ENCODE results near the gene GNAI1. TPM values are rescaled to one million over a fixed set of nuclear protein-coding genes. Genes with fewer than 3 reads are reported as not detected.

GNAI1 gene
- total RNA-seq, 2 donors from 2014 or later: 0.35 to 1.1 TPM

- H3K9me3 ChIP-seq (ENCODE audit: control insufficient read depth, low read length, poor library complexity, severe bottlenecking): no peaks in the 10 kb centered on the region
- Mint-ChIP-seq H3K4me3 (no peak overlapping the region), H3K27me3 (no peaks in the 10 kb centered on the region), H3K36me3 (ENCODE audit: low read depth) (no peaks in the 10 kb centered on the region), H3K27ac (no peak overlapping the region), H3K4me1 (no peaks in the 10 kb centered on the region)
- no peak for ATAC-seq
- DNase-seq: no peak
These were observed 52.1 kb downstream of the GNAI1 start for GRCh38 chr7:80186721-80187120.

GRCh38 chr7:80187279-80187678 lies 52.6 kb downstream of the GNAI1 start:
- Mint-ChIP-seq H3K27me3 (no peaks in the 10 kb centered on the region), H3K27ac (no peak overlapping the region), H3K4me1 (no peaks in the 10 kb centered on the region), H3K36me3 (ENCODE audit: low read depth) (no peaks in the 10 kb centered on the region), H3K4me3 (no peak overlapping the region)
- ATAC-seq: no peak
- DNase-seq: no peak
- H3K9me3 ChIP-seq (ENCODE audit: control insufficient read depth, low read length, poor library complexity, severe bottlenecking): no peaks in the 10 kb centered on the region

GRCh38 chr7:80187727-80188126 lies 53.1 kb downstream of the GNAI1 start:
- Mint-ChIP-seq H3K27ac (no peak overlapping the region), H3K4me3 (no peak overlapping the region), H3K27me3 (no peaks in the 10 kb centered on the region), H3K36me3 (ENCODE audit: low read depth) (no peaks in the 10 kb centered on the region), H3K4me1 (no peaks in the 10 kb centered on the region)
- ATAC-seq: no peak
- no peaks in the 10 kb centered on the region for H3K9me3 ChIP-seq (ENCODE audit: control insufficient read depth, low read length, poor library complexity, severe bottlenecking)
- no peak for DNase-seq

GRCh38 chr7:80189638-80190037 lies 55.0 kb downstream of the GNAI1 start:
- no peaks in the 10 kb centered on the region for H3K9me3 ChIP-seq (ENCODE audit: control insufficient read depth, low read length, poor library complexity, severe bottlenecking)
- Mint-ChIP-seq H3K36me3 (ENCODE audit: low read depth) (no peaks in the 10 kb centered on the region), H3K27me3 (no peaks in the 10 kb centered on the region), H3K27ac (no peak overlapping the region), H3K4me1 (no peaks in the 10 kb centered on the region), H3K4me3 (no peak overlapping the region)
- DNase-seq (no peak), ATAC-seq (no peak)

GRCh38 chr7:80197627-80198026 lies 63.0 kb downstream of the GNAI1 start:
- no peak overlapping the region for H3K27ac Mint-ChIP-seq

GRCh38 chr7:80199051-80199450 lies 64.4 kb downstream of the GNAI1 start:
- no peaks in the 10 kb centered on the region for H3K36me3 Mint-ChIP-seq (ENCODE audit: low read depth)
- DNase-seq (no peak), ATAC-seq (no peak)
- no peak overlapping the region for H3K4me3 Mint-ChIP-seq
- H3K4me1 Mint-ChIP-seq: no peaks in the 10 kb centered on the region
- no peaks in the 10 kb centered on the region for H3K27me3 Mint-ChIP-seq
- no peaks in the 10 kb centered on the region for H3K9me3 ChIP-seq (ENCODE audit: control insufficient read depth, low read length, poor library complexity, severe bottlenecking)
- no peak overlapping the region for H3K27ac Mint-ChIP-seq

More at GRCh38 chr7:80197627-80198026, 63.0 kb downstream of the GNAI1 start:
- H3K9me3 ChIP-seq (ENCODE audit: control insufficient read depth, low read length, poor library complexity, severe bottlenecking): no peaks in the 10 kb centered on the region
- Mint-ChIP-seq H3K27me3 (no peaks in the 10 kb centered on the region), H3K4me3 (no peak overlapping the region), H3K36me3 (ENCODE audit: low read depth) (no peaks in the 10 kb centered on the region), H3K4me1 (no peaks in the 10 kb centered on the region)
- ATAC-seq (no peak), DNase-seq (no peak)

- no peaks in the 10 kb centered on the region for H3K27me3 Mint-ChIP-seq
- no peak overlapping the region for H3K4me3 Mint-ChIP-seq
- H3K36me3 Mint-ChIP-seq (ENCODE audit: low read depth): no peaks in the 10 kb centered on the region
- no peaks in the 10 kb centered on the region for H3K9me3 ChIP-seq (ENCODE audit: control insufficient read depth, low read length, poor library complexity, severe bottlenecking)
- no peak for ATAC-seq
- no peak for DNase-seq
- no peaks in the 10 kb centered on the region for H3K4me1 Mint-ChIP-seq
- no peak overlapping the region for H3K27ac Mint-ChIP-seq
These were observed 69.8 kb downstream of the GNAI1 start for GRCh38 chr7:80204454-80204853.

- no peaks in the 10 kb centered on the region for H3K9me3 ChIP-seq (ENCODE audit: control insufficient read depth, low read length, poor library complexity, severe bottlenecking)
- Mint-ChIP-seq H3K27ac (no peak overlapping the region), H3K4me1 (no peaks in the 10 kb centered on the region), H3K27me3 (no peaks in the 10 kb centered on the region), H3K36me3 (ENCODE audit: low read depth) (no peaks in the 10 kb centered on the region), H3K4me3 (no peak overlapping the region)
- ATAC-seq: no peak
- DNase-seq: no peak
These were observed 70.3 kb downstream of the GNAI1 start for GRCh38 chr7:80204919-80205318.

- no peak for DNase-seq
- Mint-ChIP-seq H3K36me3 (ENCODE audit: low read depth) (no peaks in the 10 kb centered on the region), H3K4me3 (no peak overlapping the region), H3K4me1 (no peaks in the 10 kb centered on the region), H3K27me3 (no peaks in the 10 kb centered on the region), H3K27ac (no peak overlapping the region)
- no peaks in the 10 kb centered on the region for H3K9me3 ChIP-seq (ENCODE audit: control insufficient read depth, low read length, poor library complexity, severe bottlenecking)
- no peak for ATAC-seq
These were observed 72.1 kb downstream of the GNAI1 start for GRCh38 chr7:80206763-80207162.

- DNase-seq (no peak), ATAC-seq (no peak)
- Mint-ChIP-seq H3K27ac (no peak overlapping the region), H3K27me3 (no peaks in the 10 kb centered on the region), H3K4me3 (no peak overlapping the region), H3K4me1 (no peaks in the 10 kb centered on the region), H3K36me3 (ENCODE audit: low read depth) (no peaks in the 10 kb centered on the region)
- no peaks in the 10 kb centered on the region for H3K9me3 ChIP-seq (ENCODE audit: control insufficient read depth, low read length, poor library complexity, severe bottlenecking)
These were observed 72.9 kb downstream of the GNAI1 start for GRCh38 chr7:80207501-80207900.

GRCh38 chr7:80208700-80209099 lies 74.1 kb downstream of the GNAI1 start:
- ATAC-seq: no peak
- H3K9me3 ChIP-seq (ENCODE audit: control insufficient read depth, low read length, poor library complexity, severe bottlenecking): no peaks in the 10 kb centered on the region
- no peaks in the 10 kb centered on the region for H3K36me3 Mint-ChIP-seq (ENCODE audit: low read depth)
- H3K4me1 Mint-ChIP-seq: no peaks in the 10 kb centered on the region
- no peak overlapping the region for H3K4me3 Mint-ChIP-seq
- no peaks in the 10 kb centered on the region for H3K27me3 Mint-ChIP-seq
- H3K27ac Mint-ChIP-seq: no peak overlapping the region
- no peak for DNase-seq

- DNase-seq (no peak), ATAC-seq (no peak)
- Mint-ChIP-seq H3K4me3 (no peak overlapping the region), H3K27me3 (no peaks in the 10 kb centered on the region), H3K4me1 (no peaks in the 10 kb centered on the region), H3K36me3 (ENCODE audit: low read depth) (no peaks in the 10 kb centered on the region), H3K27ac (no peak overlapping the region)
- H3K9me3 ChIP-seq (ENCODE audit: control insufficient read depth, low read length, poor library complexity, severe bottlenecking): no peaks in the 10 kb centered on the region
These were observed 75.8 kb downstream of the GNAI1 start for GRCh38 chr7:80210400-80210799.

GRCh38 chr7:80213814-80214213 lies 79.2 kb downstream of the GNAI1 start:
- ATAC-seq (no peak), DNase-seq (no peak)
- H3K27me3 Mint-ChIP-seq: no peaks in the 10 kb centered on the region
- H3K4me3 Mint-ChIP-seq: no peak overlapping the region
- H3K4me1 Mint-ChIP-seq: no peaks in the 10 kb centered on the region
- no peak overlapping the region for H3K27ac Mint-ChIP-seq
- no peaks in the 10 kb centered on the region for H3K9me3 ChIP-seq (ENCODE audit: control insufficient read depth, low read length, poor library complexity, severe bottlenecking)
- H3K36me3 Mint-ChIP-seq (ENCODE audit: low read depth): no peaks in the 10 kb centered on the region

GRCh38 chr7:80215734-80216133 lies 81.1 kb downstream of the GNAI1 start:
- H3K9me3 ChIP-seq (ENCODE audit: control insufficient read depth, low read length, poor library complexity, severe bottlenecking): no peaks in the 10 kb centered on the region
- DNase-seq (no peak), ATAC-seq (no peak)
- Mint-ChIP-seq H3K27ac (no peak overlapping the region), H3K36me3 (ENCODE audit: low read depth) (no peaks in the 10 kb centered on the region), H3K4me3 (no peak overlapping the region), H3K4me1 (no peaks in the 10 kb centered on the region), H3K27me3 (no peaks in the 10 kb centered on the region)
